IMR-90 (cell line): Measurements from ENCODE around the gene TMEM184B. TPM values are rescaled to one million over a fixed set of nuclear protein-coding genes. Genes with fewer than 3 reads are reported as not detected.
A peak's percentile ranks its signal among the peaks of the same experiment; 100 is the strongest.

Experiments
- ATAC-seq: fragments of 200-7000 bp; cut with Tn5 transposase; 2 replicates; pipeline ENCODE4 v1.9.1; 2020; ENCODE audit warnings: low read depth, mild to moderate bottlenecking, moderate library complexity
- BruUV-seq: library from RNA; stranded (reverse); fragments of 400-500 nt; replicated peaks from 2 replicates; lab custom pipeline; 2021; lab: Mats Ljungman, UMichigan
- CTCF ChIA-PET: fragments of 300-600 bp; formaldehyde crosslinking; extraction: SDS; loops from one replicate; lab custom pipeline; 2021; ENCODE audit warnings: antibody characterized with exemption; lab: Yijun Ruan, JAX
- POLR2A ChIA-PET: fragments of 300-600 bp; sonication (Branson Sonifier 250); formaldehyde crosslinking; loops from one replicate; lab custom pipeline; 2022; ENCODE audit warnings: antibody characterized with exemption; ENCODE audit not compliant: unreplicated experiment; lab: Charles Lee
- DNase-seq: peaks from one replicate; pipeline ENCODE4 v3.0.0; 2013
- H2AFZ ChIP-seq: replicated peaks from 2 replicates; pipeline ENCODE3; 2013; ENCODE audit warnings: low read length, mild to moderate bottlenecking; ENCODE audit not compliant: poor library complexity
- H2AK5ac ChIP-seq: 2 replicates; pipeline ENCODE4 v1.6.1; 2013; ENCODE audit warnings: low read depth, low read length, inconsistent platforms
- H2AK9ac ChIP-seq: replicated peaks from 2 replicates; pipeline ENCODE3; 2013; ENCODE audit warnings: mild to moderate bottlenecking, low read depth, low read length, moderate library complexity; ENCODE audit not compliant: poor library complexity
- H2BK120ac ChIP-seq: 2 replicates; pipeline ENCODE4 v1.6.1; 2013; ENCODE audit warnings: low read depth, low read length, inconsistent platforms
- H2BK15ac ChIP-seq: 3 replicates; pipeline ENCODE4 v1.6.1; 2013; ENCODE audit warnings: low read depth, low read length, inconsistent platforms
- H2BK20ac ChIP-seq: 2 replicates; pipeline ENCODE4 v1.6.1; 2013; ENCODE audit warnings: low read depth, mild to moderate bottlenecking, inconsistent platforms, low read length, moderate library complexity
- H2BK5ac ChIP-seq: 2 replicates; pipeline ENCODE4 v1.6.1; 2013; ENCODE audit warnings: mild to moderate bottlenecking, low read depth, low read length, inconsistent platforms; ENCODE audit not compliant: poor library complexity, severe bottlenecking
- H3K14ac ChIP-seq: replicated peaks from 2 replicates; pipeline ENCODE4 v1.6.1; 2013; ENCODE audit warnings: low read depth, low read length, inconsistent platforms
- H3K18ac ChIP-seq: 2 replicates; pipeline ENCODE4 v1.6.1; 2013; ENCODE audit warnings: low read depth, low read length, control low read depth
- H3K23ac ChIP-seq: 2 replicates; pipeline ENCODE4 v1.6.1; 2013; ENCODE audit warnings: low read depth, low read length, inconsistent platforms
- H3K27ac ChIP-seq: 2 replicates; pipeline ENCODE4 v1.5.1; 2013; ENCODE audit warnings: mild to moderate bottlenecking, control low read depth, low read length; ENCODE audit not compliant: insufficient read depth
- H3K27me3 ChIP-seq: 2 replicates; pipeline ENCODE4 v1.6.1; 2013; ENCODE audit warnings: low read length; ENCODE audit not compliant: control insufficient read depth, insufficient read depth
- H3K36me3 ChIP-seq: 2 replicates; pipeline ENCODE4 v1.6.1; 2013; ENCODE audit warnings: low read length, mixed read lengths; ENCODE audit not compliant: control insufficient read depth, insufficient read depth
- H3K4ac ChIP-seq: 2 replicates; pipeline ENCODE4 v1.6.1; 2013; ENCODE audit warnings: low read depth, low read length, inconsistent platforms
- H3K4me1 ChIP-seq: 2 replicates; pipeline ENCODE4 v1.6.1; 2013; ENCODE audit warnings: low read length, mixed read lengths; ENCODE audit not compliant: control insufficient read depth, insufficient read depth
- H3K4me2 ChIP-seq: 2 replicates; pipeline ENCODE4 v1.6.1; 2013; ENCODE audit warnings: low read depth, mild to moderate bottlenecking, control low read depth, low read length, moderate library complexity
- H3K4me3 ChIP-seq: 2 replicates; pipeline ENCODE4 v1.5.1; 2013; ENCODE audit warnings: low read depth, mild to moderate bottlenecking, control low read depth, low read length, moderate library complexity; ENCODE audit not compliant: insufficient read depth
- H3K56ac ChIP-seq: 2 replicates; pipeline ENCODE4 v1.6.1; 2013; ENCODE audit warnings: low read length, inconsistent platforms; ENCODE audit not compliant: insufficient read depth; ENCODE audit errors: extremely low read depth
- H3K79me1 ChIP-seq, 2 experiments: 2 replicates each; pipeline ENCODE4 v1.6.1; 2013; ENCODE audit warnings: low read length in 2 of 2, inconsistent platforms in 1 of 2, low read depth in 1 of 2
- H3K9ac ChIP-seq: 2 replicates; pipeline ENCODE4 v1.6.1; 2013; ENCODE audit warnings: low read depth, low read length, control low read depth
- H3K9me1 ChIP-seq: 2 replicates; pipeline ENCODE4 v1.6.1; 2013; ENCODE audit warnings: low read length, inconsistent platforms; ENCODE audit not compliant: insufficient read depth
- H3K9me3 ChIP-seq: 2 replicates; pipeline ENCODE4 v1.6.1; 2013; ENCODE audit warnings: low read length; ENCODE audit not compliant: control insufficient read depth, insufficient read depth
- H4K20me1 ChIP-seq: 2 replicates; pipeline ENCODE4 v1.6.1; 2013; ENCODE audit warnings: low read length, inconsistent platforms; ENCODE audit not compliant: insufficient read depth
- H4K5ac ChIP-seq: 2 replicates; pipeline ENCODE4 v1.6.1; 2013; ENCODE audit warnings: mild to moderate bottlenecking, low read depth, low read length, control low read depth
- H4K8ac ChIP-seq, 2 experiments: 2 replicates each; pipeline ENCODE4 v1.6.1; 2013; ENCODE audit warnings: low read depth in 2 of 2, low read length in 2 of 2, control low read depth in 1 of 2, inconsistent platforms in 1 of 2
- H4K91ac ChIP-seq: 2 replicates; pipeline ENCODE4 v1.6.1; 2013; ENCODE audit warnings: low read depth, low read length, inconsistent platforms; ENCODE audit not compliant: insufficient read depth
- SMC3 ChIP-seq: fragments of 150-350 bp; IDR thresholded peaks from 2 replicates; pipeline ENCODE4 v1.6.1; 2016; ENCODE audit warnings: low read depth, mild to moderate bottlenecking, antibody characterized with exemption, low read length, moderate library complexity
- WGBS, 2 experiments: methylation state at CpG; one replicate each; pipeline versions ENCODE4 v1.1.5 to v1.1.7; 2013; ENCODE audit warnings: missing lambda C conversion rate in 2 of 2; ENCODE audit not compliant: insufficient read length in 1 of 2; ENCODE audit errors: extremely low coverage in 2 of 2; 5-methylcytosine and 5-hydroxymethylcytosine counted together
- dilution Hi-C: fragments of 300-500 bp; cut with HindIII; formaldehyde crosslinking; loops from one replicate; pipeline ENCODE4 v1.14.3; 2018; ENCODE audit warnings: low sequenced_read_pairs; ENCODE audit not compliant: unreplicated experiment
- in situ Hi-C: fragments of 300-500 bp; cut with MboI; formaldehyde crosslinking; loops from 3 replicates; pipeline ENCODE4 v1.14.3; 2019; ENCODE audit warnings: low sequenced_read_pairs, inconsistent platforms, mixed read lengths
- intact Hi-C: fragments of 100-400 bp; cut with micrococcal nuclease; formaldehyde crosslinking; loops from 2 replicates; pipeline ENCODE4 v1.10.0; 2022
- polyA plus RNA-seq, 3 experiments: library from polyadenylated mRNA; depleted of rRNA; stranded (reverse); fragments of >200 nt; gene quantifications; 2 replicates each; pipeline ENCODE4 v1.2.3, GENCODE V29; 2012; ENCODE audit warnings: low replicate concordance in 1 of 3
- total RNA-seq: library from RNA; depleted of rRNA; stranded (reverse); fragments of >200 nt; gene quantifications from 2 replicates; pipeline ENCODE4 v1.2.3, GENCODE V29; 2012

The TMEM184B gene
- total and polyA plus RNA-seq, 2 of the 4 experiments (the other 2 are of a cell fraction): 9.1 to 81.1 TPM

- DNase-seq (no peak), ATAC-seq (no peak)
- Histone ChIP-seq H2BK15ac (peak overlapping the region; percentile 56; the same call in 1 of the 3 replicates), H3K14ac (peak overlapping the region; percentile 22), H3K9ac (no peak overlapping the region), H2AK9ac (no peak overlapping the region), H3K27ac (peak overlapping the region; percentile 56), H3K4me3 (no peak overlapping the region), H3K36me3 (peaks cover 42% of the 10 kb centered on the region), H3K27me3 (no peaks in the 10 kb centered on the region), H4K5ac (no peak overlapping the region), H3K9me1 (peaks cover 44% of the 10 kb centered on the region), H2BK20ac (peak overlapping the region; percentile 17; the same call in 1 of the 2 replicates), H2AK5ac (peak overlapping the region; percentile 48), H4K20me1 (peaks cover 98% of the 10 kb centered on the region), H3K4me1 (peaks cover 49% of the 10 kb centered on the region), H2BK5ac (peak overlapping the region; percentile 67), H3K4ac (peak overlapping the region; percentile 49; the same call in 1 of the 2 replicates), H3K79me1 (peaks cover 0 to 61% of the 10 kb centered on the region in 2 experiments; a peak in 2 of 4 replicates), H3K9me3 (no peaks in the 10 kb centered on the region), H4K91ac (peak overlapping the region; percentile 43; the same call in 1 of the 2 replicates), H4K8ac (peak overlapping the region; percentile 10 to 41; a peak in 3 of 4 replicates), H2BK120ac (no peak overlapping the region; the same call in 1 of the 2 replicates), H3K56ac (no peak overlapping the region), H3K23ac (peak overlapping the region; percentile 65; the same call in 1 of the 2 replicates), H3K18ac (no peak overlapping the region), H2AFZ (no peak overlapping the region), H3K4me2 (peak overlapping the region; percentile 10; the same call in 1 of the 2 replicates)
- in situ Hi-C loops (no loop called here), dilution Hi-C loops (no loop called here), intact Hi-C loops (no loop called here)
- no CpG with 5 or more reads among the region's 4 CpGs for WGBS, 2 experiments
- POLR2A ChIA-PET: no interaction called here
- TF ChIP-seq SMC3: no peak
- CTCF ChIA-PET: no interaction called here
- BruUV-seq: no TSS peak
Measured at GRCh38 chr22:38311323-38311620, 38.5 kb upstream of the TMEM184B start.
